Activated CD4-positive, alpha-beta T cell treated with anti-CD3 and anti-CD28 coated beads, Interleukin-2, amount 50 U/mL, for 48 hours (primary cell): ENCODE results near the gene FAM76B.

Experiments
- DNase-seq, 2 experiments: peaks; one replicate each; pipeline ENCODE4 v3.0.0-alpha.2; 2020

Gene FAM76B

DNA sequence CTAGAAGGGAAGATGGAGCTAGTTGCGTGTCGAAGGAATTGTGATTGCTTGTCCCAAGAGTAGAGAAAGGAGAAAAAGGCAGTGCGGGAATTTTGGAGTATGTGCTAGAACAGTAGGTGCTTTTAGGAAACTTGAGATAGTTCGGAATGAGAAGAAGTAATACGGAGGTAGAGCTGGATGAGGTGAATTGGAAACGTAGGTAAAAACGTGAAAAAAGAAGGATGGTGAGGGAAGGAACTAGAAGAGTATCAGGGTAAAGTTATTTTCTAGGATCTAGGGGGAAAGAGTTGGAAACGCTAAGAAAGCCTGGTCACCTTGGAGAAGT, 2.1 kb upstream of the FAM76B start:
- no peak for DNase-seq

GRCh38 chr11:95790933-95791708, 1.5 kb upstream of the FAM76B start:
- peak; percentile 55 to 68 for DNase-seq

- DNase-seq = peak; percentile 94 to 97
These were observed 746 bp upstream of the FAM76B start, which contains the start of gene CEP57 for GRCh38 chr11:95790123-95790932. Gene CEP57, plus strand, starts transcription at chr11:95790498. Its CDS starts 201 bp downstream, at chr11:95790699.

GRCh38 chr11:95788921-95789505, 569 bp downstream of the FAM76B start:
- peak in 1 of 2 experiments; percentile 37 for DNase-seq

DNA sequence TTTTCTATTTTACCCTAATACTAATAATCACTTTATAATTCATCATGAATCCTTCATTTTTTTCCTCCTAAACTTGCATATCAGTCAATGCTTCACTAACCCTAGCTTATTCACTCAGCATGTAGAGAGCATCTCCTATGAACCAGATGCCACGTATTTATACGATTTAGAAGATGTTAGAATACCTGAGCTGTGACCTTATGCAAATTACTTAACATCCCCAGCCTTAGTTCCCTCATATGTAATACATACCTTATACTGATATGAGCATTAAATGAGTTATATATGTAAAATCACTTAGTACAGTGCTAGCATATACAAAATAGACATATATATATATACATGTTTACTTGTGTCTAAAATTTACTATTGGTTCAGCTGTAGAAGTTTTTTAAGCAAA, 9.0 kb downstream of the FAM76B start:
- DNase-seq = no peak

GRCh38 chr11:95778699-95779098, 10.9 kb downstream of the FAM76B start:
- no peak for DNase-seq

DNA sequence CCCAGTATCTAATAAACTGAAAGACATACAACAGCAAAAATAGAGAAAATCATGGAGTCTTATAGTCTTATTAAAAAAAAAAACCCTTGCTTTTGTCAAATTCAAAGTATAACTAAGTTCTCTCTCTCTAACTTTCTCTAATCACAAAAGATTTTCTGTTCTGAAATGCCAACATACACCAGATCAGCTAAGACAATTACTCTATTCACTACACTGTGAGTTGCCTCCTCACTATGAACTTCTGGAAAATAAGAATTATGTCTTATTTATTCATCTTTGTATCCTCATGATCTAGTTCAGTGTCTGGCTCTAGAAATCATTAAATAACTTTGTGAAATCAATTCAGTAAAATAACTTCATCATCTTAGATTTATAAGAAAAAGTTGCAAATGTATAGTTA, 12.7 kb downstream of the FAM76B start:
- DNase-seq = no peak

GRCh38 chr11:95768521-95768920, 21.1 kb downstream of the FAM76B start:
- DNase-seq = no peak

GRCh38 chr11:95767498-95767897, 22.1 kb downstream of the FAM76B start:
- no peak for DNase-seq

- DNase-seq = no peak
These were observed 22.9 kb downstream of the FAM76B start for GRCh38 chr11:95766701-95767100.

- DNase-seq = no peak
These were observed 25.2 kb downstream of the FAM76B start for GRCh38 chr11:95764267-95764898.

- no peak for DNase-seq
These were observed 27.0 kb downstream of the FAM76B start for GRCh38 chr11:95762534-95762933.

GRCh38 chr11:95760941-95761340, 28.6 kb downstream of the FAM76B start:
- DNase-seq = no peak

DNA sequence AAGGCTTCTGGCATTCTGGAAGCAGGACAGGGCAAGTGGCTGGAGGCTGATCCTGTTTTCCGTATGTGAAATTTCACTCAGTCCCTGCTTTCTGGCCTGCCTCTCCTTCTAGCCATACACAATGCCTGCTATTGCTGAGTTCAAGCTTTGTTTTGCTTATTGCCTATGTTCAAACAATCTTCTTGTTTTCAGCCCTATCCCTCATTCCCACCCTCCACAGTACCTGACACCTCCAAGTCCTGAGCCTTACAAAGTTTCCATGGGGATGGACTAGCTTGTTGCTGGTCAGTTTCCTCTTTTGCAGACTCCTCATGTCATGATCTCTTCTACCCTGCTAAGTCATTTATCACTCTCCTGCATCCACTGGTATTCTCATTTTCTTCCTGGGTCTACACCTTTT, 38.1 kb downstream of the FAM76B start:
- no peak for DNase-seq

GRCh38 chr11:95750101-95750500, 39.5 kb downstream of the FAM76B start:
- no peak for DNase-seq

- no peak for DNase-seq
These were observed 50.3 kb downstream of the FAM76B start for GRCh38 chr11:95739108-95739938.

GRCh38 chr11:95736809-95737208, 52.8 kb downstream of the FAM76B start:
- DNase-seq = no peak

GRCh38 chr11:95736355-95736754, 53.2 kb downstream of the FAM76B start:
- DNase-seq = no peak

GRCh38 chr11:95734009-95734572, 55.5 kb downstream of the FAM76B start:
- DNase-seq = no peak

DNA sequence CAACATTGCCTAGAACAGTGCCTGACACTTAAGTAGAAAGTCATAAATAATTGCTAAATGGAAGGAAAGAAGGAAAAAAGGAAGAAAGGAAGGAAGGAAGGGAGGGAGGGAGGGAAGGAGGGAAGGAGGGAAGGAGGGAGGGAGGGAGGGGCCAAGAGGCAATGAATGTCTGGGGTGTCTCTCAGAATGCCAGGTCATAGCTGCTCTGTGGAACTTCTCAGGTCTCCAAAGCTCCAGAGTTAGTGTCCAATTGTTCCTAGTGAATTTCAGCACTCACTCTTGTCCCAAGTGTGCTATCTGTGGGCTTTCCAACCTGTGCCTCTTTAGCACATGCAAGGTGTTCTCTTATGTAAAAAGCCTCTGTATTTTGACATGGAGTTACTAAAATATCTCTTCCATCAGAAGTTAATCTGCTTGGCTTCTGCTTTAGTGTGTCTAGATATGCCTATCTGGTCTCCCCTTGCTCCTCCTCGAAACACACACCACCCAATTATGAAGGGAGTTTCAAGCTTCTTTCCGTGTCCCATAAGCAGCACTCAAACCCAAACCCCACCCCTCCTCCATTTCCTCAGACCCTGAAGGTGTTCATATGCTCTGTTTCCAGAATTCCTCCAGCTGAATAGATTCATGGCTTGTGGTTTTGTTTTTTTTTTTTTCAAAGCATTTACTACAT, 56.5 kb downstream of the FAM76B start:
- no peak for DNase-seq

GRCh38 chr11:95729462-95729861, 60.1 kb downstream of the FAM76B start:
- DNase-seq = no peak
